HEK293 (cell line): ENCODE results near the gene B4GALT1.

Source experiments
- KLF9 ChIP-seq: fragments of 450-650 bp; formaldehyde crosslinking; IDR thresholded peaks from 2 replicates; pipeline ENCODE4 v1.5.1; 2016; ENCODE audit warnings: missing biosample characterization, missing genetic modification characterization, low read depth
- MYNN ChIP-seq: fragments of 450-650 bp; formaldehyde crosslinking; IDR thresholded peaks from 2 replicates; pipeline ENCODE4 v1.5.1; 2016; ENCODE audit warnings: missing biosample characterization, missing genetic modification characterization, borderline replicate concordance
- REPIN1 ChIP-seq: fragments of 450-650 bp; formaldehyde crosslinking; IDR thresholded peaks from 2 replicates; pipeline ENCODE4 v1.5.1; 2017; ENCODE audit warnings: missing biosample characterization, missing genetic modification characterization, low read depth
- ZBTB1 ChIP-seq: fragments of 450-650 bp; formaldehyde crosslinking; IDR thresholded peaks from 2 replicates; pipeline ENCODE4 v1.5.1; 2016; ENCODE audit warnings: missing biosample characterization, missing genetic modification characterization
- ZBTB17 ChIP-seq: fragments of 450-650 bp; formaldehyde crosslinking; IDR thresholded peaks from 2 replicates; pipeline ENCODE4 v1.5.1; 2016; ENCODE audit warnings: missing biosample characterization, missing genetic modification characterization
- ZBTB44 ChIP-seq: fragments of 450-650 bp; IDR thresholded peaks from 2 replicates; pipeline ENCODE4 v1.5.1; 2018; ENCODE audit warnings: missing biosample characterization, mild to moderate bottlenecking, missing genetic modification characterization
- ZEB2 ChIP-seq: fragments of 450-650 bp; formaldehyde crosslinking; IDR thresholded peaks from 2 replicates; pipeline ENCODE4 v1.5.1; 2016; ENCODE audit warnings: missing biosample characterization, missing genetic modification characterization
- ZNF16 ChIP-seq: fragments of 450-650 bp; formaldehyde crosslinking; IDR thresholded peaks from 2 replicates; pipeline ENCODE4 v1.5.1; 2016; ENCODE audit warnings: low read depth, missing biosample characterization, missing genetic modification characterization
- ZNF202 ChIP-seq: fragments of 450-650 bp; formaldehyde crosslinking; IDR thresholded peaks from 2 replicates; pipeline ENCODE4 v1.5.1; 2016; ENCODE audit warnings: missing biosample characterization, missing genetic modification characterization, borderline replicate concordance
- ZNF211 ChIP-seq: fragments of 450-650 bp; formaldehyde crosslinking; IDR thresholded peaks from 2 replicates; pipeline ENCODE4 v1.5.1; 2016; ENCODE audit warnings: low read depth, missing biosample characterization, missing genetic modification characterization
- ZNF214 ChIP-seq: fragments of 450-650 bp; formaldehyde crosslinking; IDR thresholded peaks from 2 replicates; pipeline ENCODE4 v1.5.1; 2017; ENCODE audit warnings: missing biosample characterization, mild to moderate bottlenecking, missing genetic modification characterization, borderline replicate concordance
- ZNF23 ChIP-seq: fragments of 450-650 bp; formaldehyde crosslinking; IDR thresholded peaks from 2 replicates; pipeline ENCODE4 v1.5.1; 2016; ENCODE audit warnings: missing biosample characterization, missing genetic modification characterization, borderline replicate concordance
- ZNF350 ChIP-seq: fragments of 450-650 bp; formaldehyde crosslinking; IDR thresholded peaks from 2 replicates; pipeline ENCODE4 v1.5.0; 2017; ENCODE audit warnings: missing biosample characterization, mild to moderate bottlenecking, missing genetic modification characterization
- ZNF391 ChIP-seq: fragments of 450-650 bp; formaldehyde crosslinking; IDR thresholded peaks from 2 replicates; pipeline ENCODE4 v1.5.1; 2016; ENCODE audit warnings: low read depth, missing biosample characterization, missing genetic modification characterization, borderline replicate concordance
- ZNF501 ChIP-seq: fragments of 450-650 bp; formaldehyde crosslinking; IDR thresholded peaks from 2 replicates; pipeline ENCODE4 v1.5.1; 2016; ENCODE audit warnings: missing biosample characterization, missing genetic modification characterization
- ZNF510 ChIP-seq: fragments of 450-650 bp; formaldehyde crosslinking; IDR thresholded peaks from 2 replicates; pipeline ENCODE4 v1.5.1; 2018; ENCODE audit warnings: mild to moderate bottlenecking, missing genetic modification characterization, missing biosample characterization; ENCODE audit not compliant: insufficient replicate concordance
- ZNF518A ChIP-seq: fragments of 450-650 bp; formaldehyde crosslinking; conservative IDR thresholded peaks from 2 replicates; pipeline ENCODE4 v1.5.1; 2016; ENCODE audit warnings: low read depth, missing biosample characterization, missing genetic modification characterization
- ZNF610 ChIP-seq: fragments of 450-650 bp; formaldehyde crosslinking; IDR thresholded peaks from 2 replicates; pipeline ENCODE4 v1.5.1; 2016; ENCODE audit warnings: missing biosample characterization, missing genetic modification characterization, borderline replicate concordance
- ZNF629 ChIP-seq: fragments of 450-650 bp; formaldehyde crosslinking; IDR thresholded peaks from 2 replicates; pipeline ENCODE4 v1.5.1; 2017; ENCODE audit warnings: missing biosample characterization, missing genetic modification characterization
- ZNF658 ChIP-seq: fragments of 450-650 bp; formaldehyde crosslinking; IDR thresholded peaks from 2 replicates; pipeline ENCODE4; 2016; ENCODE audit warnings: missing biosample characterization, missing genetic modification characterization
- ZNF660 ChIP-seq: fragments of 450-650 bp; IDR thresholded peaks from 2 replicates; pipeline ENCODE4 v1.5.1; 2018; ENCODE audit warnings: missing biosample characterization, mild to moderate bottlenecking, missing genetic modification characterization
- ZNF76 ChIP-seq: fragments of 450-650 bp; formaldehyde crosslinking; IDR thresholded peaks from 2 replicates; pipeline ENCODE4; 2016; ENCODE audit warnings: low read depth, missing biosample characterization, missing genetic modification characterization, borderline replicate concordance
- ZNF776 ChIP-seq: fragments of 450-650 bp; formaldehyde crosslinking; IDR thresholded peaks from 2 replicates; pipeline ENCODE4 v1.5.0; 2017; ENCODE audit warnings: missing biosample characterization, missing genetic modification characterization, borderline replicate concordance
- ZNF777 ChIP-seq: fragments of 450-650 bp; formaldehyde crosslinking; IDR thresholded peaks from 2 replicates; pipeline ENCODE4 v1.5.1; 2017; ENCODE audit warnings: missing biosample characterization, missing genetic modification characterization, borderline replicate concordance
- ZNF830 ChIP-seq: fragments of 450-650 bp; IDR thresholded peaks from 2 replicates; pipeline ENCODE4 v1.5.0; 2018; ENCODE audit warnings: missing biosample characterization, missing genetic modification characterization, low read depth, mild to moderate bottlenecking, moderate library complexity
- TF ChIP-seq, protein P1 (sequence below): fragments of 450-650 bp; formaldehyde crosslinking; conservative IDR thresholded peaks from 2 replicates; pipeline ENCODE4 v1.5.1; 2016; ENCODE audit warnings: low read depth, missing biosample characterization, missing genetic modification characterization
- TF ChIP-seq, protein P2 (sequence below): fragments of 450-650 bp; formaldehyde crosslinking; IDR thresholded peaks from 2 replicates; pipeline ENCODE4 v1.5.1; 2016; ENCODE audit warnings: missing biosample characterization, missing genetic modification characterization

B4GALT1 gene

DNA sequence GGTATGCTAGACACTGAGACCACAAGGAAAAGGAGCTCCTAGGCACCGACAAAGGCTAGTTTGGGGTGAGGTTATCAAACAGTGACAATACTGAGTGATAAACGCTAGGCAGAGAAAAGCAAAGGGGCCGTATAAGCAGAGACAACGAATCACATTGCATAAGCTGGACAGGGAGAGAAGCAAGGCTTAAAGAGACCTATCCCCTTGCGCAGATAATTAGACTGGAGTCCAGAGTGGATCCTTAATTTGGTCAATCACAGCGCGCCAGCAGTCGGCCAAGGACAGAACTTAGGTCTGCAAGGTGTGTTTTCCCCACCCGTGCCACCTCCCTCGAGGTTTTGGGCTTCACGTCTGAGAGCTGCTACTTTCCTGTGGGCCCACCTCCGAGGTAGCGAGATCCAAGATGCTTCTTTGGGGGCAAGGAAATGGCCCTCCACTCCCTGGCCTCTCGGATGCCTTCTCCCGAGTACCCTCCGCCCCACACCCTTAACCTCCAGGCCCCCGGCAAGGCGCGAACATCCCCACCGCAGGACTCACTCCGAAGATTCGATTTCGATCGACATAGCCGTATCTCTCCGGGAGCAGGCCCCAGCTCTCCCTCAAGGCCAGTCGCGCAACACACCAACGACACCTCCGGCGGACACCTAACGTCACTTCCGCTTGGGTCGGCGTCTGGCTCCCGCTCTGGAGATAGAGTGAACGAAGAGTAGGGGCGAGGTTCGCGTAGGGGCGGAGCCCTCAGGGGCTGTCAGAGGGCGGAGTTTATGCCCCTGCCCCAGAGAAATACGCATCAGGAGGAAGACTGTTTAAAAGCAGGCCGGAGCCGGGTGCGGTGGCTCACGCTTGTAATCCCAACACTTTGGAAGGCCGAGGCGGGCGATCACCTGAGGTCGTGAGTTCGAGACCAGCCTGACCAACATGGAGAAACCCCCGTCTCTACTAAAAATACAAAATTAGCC, 90.8 kb downstream of the B4GALT1 start, which contains the start of gene SMU1 (continued):
- TF ChIP-seq ZBTB17 (tag by site-specific recombination) (peak; percentile 96), ZNF202 (tag by site-specific recombination) (no peak), ZNF391 (0 out of 2 replicates have a peak, but pooled peaks have one; percentile 30), ZNF660 (tag by site-specific recombination) (peak; percentile 78), ZEB2 (tag by site-specific recombination) (peak; percentile 37; the same call in 1 of the 2 replicates), ZNF518A (tag by site-specific recombination) (peak; percentile 66), ZNF214 (tag by site-specific recombination) (no peak), ZNF629 (tag by site-specific recombination) (peak; percentile 89), ZNF776 (no peak), ZNF76 (tag by site-specific recombination) (0 out of 2 replicates have a peak, but pooled peaks have one; percentile 22), ZNF350 (tag by site-specific recombination) (no peak), ZNF16 (no peak), ZBTB44 (tag by site-specific recombination) (no peak; the same call in 1 of the 2 replicates), ZNF610 (no peak), ZNF23 (no peak), ZNF211 (no peak), ZNF777 (tag by site-specific recombination) (no peak), MYNN (tag by site-specific recombination) (0 out of 2 replicates have a peak, but pooled peaks have one; percentile 26), ZNF658 (no peak), ZNF510 (tag by site-specific recombination) (no peak), ZBTB1 (tag by site-specific recombination) (0 out of 2 replicates have a peak, but pooled peaks have one; percentile 82), ZNF830 (no peak), KLF9 (no peak), ZNF501 (tag by site-specific recombination) (peak; percentile 70; the same call in 1 of the 2 replicates), REPIN1 (tag by site-specific recombination) (no peak)
- TF ChIP-seq, protein P1, sequence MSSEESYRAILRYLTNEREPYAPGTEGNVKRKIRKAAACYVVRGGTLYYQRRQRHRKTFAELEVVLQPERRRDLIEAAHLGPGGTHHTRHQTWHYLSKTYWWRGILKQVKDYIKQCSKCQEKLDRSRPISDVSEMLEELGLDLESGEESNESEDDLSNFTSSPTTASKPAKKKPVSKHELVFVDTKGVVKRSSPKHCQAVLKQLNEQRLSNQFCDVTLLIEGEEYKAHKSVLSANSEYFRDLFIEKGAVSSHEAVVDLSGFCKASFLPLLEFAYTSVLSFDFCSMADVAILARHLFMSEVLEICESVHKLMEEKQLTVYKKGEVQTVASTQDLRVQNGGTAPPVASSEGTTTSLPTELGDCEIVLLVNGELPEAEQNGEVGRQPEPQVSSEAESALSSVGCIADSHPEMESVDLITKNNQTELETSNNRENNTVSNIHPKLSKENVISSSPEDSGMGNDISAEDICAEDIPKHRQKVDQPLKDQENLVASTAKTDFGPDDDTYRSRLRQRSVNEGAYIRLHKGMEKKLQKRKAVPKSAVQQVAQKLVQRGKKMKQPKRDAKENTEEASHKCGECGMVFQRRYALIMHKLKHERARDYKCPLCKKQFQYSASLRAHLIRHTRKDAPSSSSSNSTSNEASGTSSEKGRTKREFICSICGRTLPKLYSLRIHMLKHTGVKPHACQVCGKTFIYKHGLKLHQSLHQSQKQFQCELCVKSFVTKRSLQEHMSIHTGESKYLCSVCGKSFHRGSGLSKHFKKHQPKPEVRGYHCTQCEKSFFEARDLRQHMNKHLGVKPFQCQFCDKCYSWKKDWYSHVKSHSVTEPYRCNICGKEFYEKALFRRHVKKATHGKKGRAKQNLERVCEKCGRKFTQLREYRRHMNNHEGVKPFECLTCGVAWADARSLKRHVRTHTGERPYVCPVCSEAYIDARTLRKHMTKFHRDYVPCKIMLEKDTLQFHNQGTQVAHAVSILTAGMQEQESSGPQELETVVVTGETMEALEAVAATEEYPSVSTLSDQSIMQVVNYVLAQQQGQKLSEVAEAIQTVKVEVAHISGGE (tag by site-specific recombination), result peak; percentile 95
- TF ChIP-seq, protein P2, sequence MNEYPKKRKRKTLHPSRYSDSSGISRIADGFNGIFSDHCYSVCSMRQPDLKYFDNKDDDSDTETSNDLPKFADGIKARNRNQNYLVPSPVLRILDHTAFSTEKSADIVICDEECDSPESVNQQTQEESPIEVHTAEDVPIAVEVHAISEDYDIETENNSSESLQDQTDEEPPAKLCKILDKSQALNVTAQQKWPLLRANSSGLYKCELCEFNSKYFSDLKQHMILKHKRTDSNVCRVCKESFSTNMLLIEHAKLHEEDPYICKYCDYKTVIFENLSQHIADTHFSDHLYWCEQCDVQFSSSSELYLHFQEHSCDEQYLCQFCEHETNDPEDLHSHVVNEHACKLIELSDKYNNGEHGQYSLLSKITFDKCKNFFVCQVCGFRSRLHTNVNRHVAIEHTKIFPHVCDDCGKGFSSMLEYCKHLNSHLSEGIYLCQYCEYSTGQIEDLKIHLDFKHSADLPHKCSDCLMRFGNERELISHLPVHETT (tag by site-specific recombination), result no peak; the same call in 1 of the 2 replicates
